Measurements from ENCODE around the gene HOXD4. TPM values are rescaled to one million over a fixed set of nuclear protein-coding genes. Genes with fewer than 3 reads are reported as not detected.

HOXD4 gene
- total RNA-seq (4.0 TPM), polyA plus RNA-seq (2.0 TPM)

DNA sequence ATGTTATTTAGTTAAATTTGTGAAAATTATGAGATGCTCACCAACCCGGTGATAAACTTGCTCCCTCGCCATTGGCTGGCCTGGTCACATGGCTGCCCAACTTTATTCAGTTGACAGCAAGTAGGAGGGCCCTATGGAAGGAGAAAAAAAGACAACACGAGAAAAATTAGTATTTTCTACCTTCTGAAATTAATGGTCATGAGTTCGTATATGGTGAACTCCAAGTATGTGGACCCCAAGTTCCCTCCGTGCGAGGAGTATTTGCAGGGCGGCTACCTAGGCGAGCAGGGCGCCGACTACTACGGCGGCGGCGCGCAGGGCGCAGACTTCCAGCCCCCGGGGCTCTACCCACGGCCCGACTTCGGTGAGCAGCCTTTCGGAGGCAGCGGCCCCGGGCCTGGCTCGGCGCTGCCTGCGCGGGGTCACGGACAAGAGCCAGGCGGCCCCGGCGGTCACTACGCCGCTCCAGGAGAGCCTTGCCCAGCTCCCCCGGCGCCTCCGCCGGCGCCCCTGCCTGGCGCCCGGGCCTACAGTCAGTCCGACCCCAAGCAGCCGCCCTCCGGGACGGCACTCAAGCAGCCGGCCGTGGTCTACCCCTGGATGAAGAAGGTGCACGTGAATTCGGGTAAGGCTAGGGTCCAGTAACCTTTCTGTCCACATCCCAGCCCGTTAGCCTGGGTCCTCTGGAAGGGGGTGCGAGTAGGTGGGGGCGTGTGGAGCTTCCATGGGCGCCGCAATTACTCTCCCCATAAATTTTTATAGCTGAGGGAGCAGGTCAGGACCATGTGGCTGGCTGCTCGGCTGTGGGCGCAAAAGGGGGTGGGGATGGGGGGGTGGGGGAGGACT lies at the start of gene HOXD4:
HOXD4 (plus strand) TSS at position 109 of the 846 bp plus-strand sequence; CDS start at position 193, 84 bp downstream.
- Histone ChIP-seq H3K36me3 (ENCODE audit: insufficient read depth) (no peaks in the 10 kb centered on the region), H3K27ac (ENCODE audit: low read depth) (no peak within 1 kb of the TSS), H3K4me3 (ENCODE audit: low read depth, low read length) (no peak within 1 kb of the TSS), H3K4me1 (ENCODE audit: insufficient read depth) (no peaks in the 10 kb centered on the region)
- DNase-seq (ENCODE audit: extremely low spot score) = no peak
- WGBS = 24% methylated on average over 55 of the region's 55 CpGs

DNA sequence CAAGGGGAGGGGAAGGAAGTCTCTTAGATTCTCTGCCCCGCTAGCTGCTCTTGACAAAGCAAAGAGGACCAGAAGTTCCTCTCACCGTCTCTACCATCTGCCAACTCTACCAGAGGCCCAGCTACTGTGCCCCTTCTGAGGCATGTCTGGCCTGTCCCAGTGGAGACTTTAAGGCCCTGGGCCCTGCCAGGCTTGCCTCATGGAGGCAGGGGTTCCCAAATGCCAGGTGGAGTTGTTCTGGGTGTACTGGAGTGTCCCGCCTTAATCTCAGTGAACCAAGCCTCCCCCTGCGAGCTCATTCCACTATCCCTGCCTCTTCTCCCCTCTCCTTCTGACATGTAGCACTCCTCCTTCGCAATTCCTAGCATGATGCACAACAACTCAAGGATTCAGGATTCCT lies 49.5 kb upstream of the HOXD4 start:
- Histone ChIP-seq H3K27ac (ENCODE audit: low read depth) (no peak overlapping the region), H3K4me1 (ENCODE audit: insufficient read depth) (peaks cover 2% of the 10 kb centered on the region)
- no peak for DNase-seq (ENCODE audit: extremely low spot score)

DNA sequence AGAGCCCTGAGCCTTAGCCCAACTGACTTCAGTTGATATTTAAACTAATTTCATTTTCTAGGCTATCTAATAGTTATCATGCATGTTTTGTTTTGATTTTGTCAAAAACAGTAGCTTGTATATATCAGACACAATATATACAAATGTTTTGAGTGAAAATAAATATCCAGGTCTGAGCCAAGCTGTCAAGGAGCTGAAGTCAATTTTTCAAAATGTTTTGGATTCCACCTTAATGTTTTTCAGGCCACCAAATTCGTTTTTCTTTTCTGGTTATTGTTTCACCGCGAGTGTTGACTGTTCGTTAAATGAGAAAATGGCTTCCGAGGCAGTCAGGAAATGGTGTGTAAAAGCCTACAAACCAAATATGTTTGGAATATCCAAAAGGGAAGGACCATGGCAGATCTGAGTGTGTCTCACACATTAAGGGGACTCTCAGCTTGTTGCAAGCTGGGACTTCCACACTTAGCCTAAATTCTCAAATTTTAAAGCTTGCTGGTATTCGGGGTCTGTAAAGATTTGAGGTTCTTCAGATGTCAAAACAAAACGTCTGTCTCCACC lies 49.0 kb upstream of the HOXD4 start:
- Histone ChIP-seq H3K4me3 (ENCODE audit: low read depth, low read length) (no peak overlapping the region), H3K36me3 (ENCODE audit: insufficient read depth) (no peaks in the 10 kb centered on the region), H3K27ac (ENCODE audit: low read depth) (no peak overlapping the region), H3K4me1 (ENCODE audit: insufficient read depth) (no peaks in the 10 kb centered on the region)
- DNase-seq (ENCODE audit: extremely low spot score) = no peak
- 77% methylated on average over 7 of the region's 7 CpGs for WGBS

More for the DNA sequence above, 49.5 kb upstream of the HOXD4 start:
- 82% methylated on average over 5 of the region's 5 CpGs for WGBS
- H3K4me3 ChIP-seq (ENCODE audit: low read depth, low read length) = no peak overlapping the region
- H3K36me3 ChIP-seq (ENCODE audit: insufficient read depth) = no peaks in the 10 kb centered on the region

DNA sequence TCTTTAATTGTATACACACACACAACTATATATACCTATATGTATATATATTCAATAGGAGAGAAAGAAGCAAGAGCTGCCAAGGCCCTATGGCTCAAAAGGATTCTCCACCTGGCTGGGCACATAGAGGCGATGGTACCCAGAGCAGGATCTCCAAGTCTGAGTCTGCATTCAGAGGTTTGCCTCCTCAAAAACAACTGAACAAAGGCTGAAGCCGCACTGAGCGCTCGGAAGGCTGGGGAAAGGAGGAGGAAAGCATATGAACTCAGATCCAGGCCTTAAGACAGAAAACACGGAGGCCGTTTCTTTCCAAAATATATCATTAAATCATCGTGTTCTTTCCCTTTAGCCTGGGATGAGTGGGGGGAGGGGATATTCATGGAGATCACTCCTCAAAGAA lies 48.2 kb upstream of the HOXD4 start:
- no peak for DNase-seq (ENCODE audit: extremely low spot score)
- WGBS = 71% methylated on average over 7 of the region's 7 CpGs
- Histone ChIP-seq H3K4me3 (ENCODE audit: low read depth, low read length) (no peak overlapping the region), H3K27ac (ENCODE audit: low read depth) (no peak overlapping the region), H3K36me3 (ENCODE audit: insufficient read depth) (no peaks in the 10 kb centered on the region), H3K4me1 (ENCODE audit: insufficient read depth) (no peaks in the 10 kb centered on the region)

DNA sequence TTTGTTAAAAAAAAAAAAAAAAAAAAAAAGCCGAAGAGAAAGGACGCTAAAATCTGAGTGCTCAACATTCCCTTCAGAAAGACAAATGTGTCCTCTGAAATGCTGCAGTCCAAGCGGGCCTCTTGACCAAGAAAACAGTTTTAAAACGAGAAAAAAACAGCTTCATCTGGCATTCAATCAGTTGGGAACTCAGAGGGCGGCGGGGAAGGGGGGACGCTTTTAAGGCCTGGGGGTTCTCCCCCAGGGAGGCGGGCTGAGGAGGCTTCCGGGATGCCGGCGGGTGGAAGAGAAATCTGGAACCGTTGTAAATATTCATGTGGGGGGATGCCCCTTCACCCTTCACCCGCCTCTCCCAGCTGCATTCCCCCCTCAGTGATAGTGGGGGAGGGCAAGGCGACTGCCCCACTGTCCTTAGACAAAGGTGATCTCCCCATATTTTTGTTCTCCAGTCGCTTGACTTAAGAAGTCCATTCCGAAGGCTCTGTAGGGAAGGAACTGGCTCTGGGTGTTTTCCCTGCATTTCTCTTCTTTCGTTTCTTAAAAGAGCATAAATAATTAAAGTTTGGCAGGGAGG lies 47.5 kb upstream of the HOXD4 start:
- Histone ChIP-seq H3K36me3 (ENCODE audit: insufficient read depth) (no peaks in the 10 kb centered on the region), H3K27ac (ENCODE audit: low read depth) (no peak overlapping the region), H3K4me1 (ENCODE audit: insufficient read depth) (no peaks in the 10 kb centered on the region), H3K4me3 (ENCODE audit: low read depth, low read length) (no peak overlapping the region)
- no peak for DNase-seq (ENCODE audit: extremely low spot score)
- WGBS = 24% methylated on average over 17 of the region's 17 CpGs

DNA sequence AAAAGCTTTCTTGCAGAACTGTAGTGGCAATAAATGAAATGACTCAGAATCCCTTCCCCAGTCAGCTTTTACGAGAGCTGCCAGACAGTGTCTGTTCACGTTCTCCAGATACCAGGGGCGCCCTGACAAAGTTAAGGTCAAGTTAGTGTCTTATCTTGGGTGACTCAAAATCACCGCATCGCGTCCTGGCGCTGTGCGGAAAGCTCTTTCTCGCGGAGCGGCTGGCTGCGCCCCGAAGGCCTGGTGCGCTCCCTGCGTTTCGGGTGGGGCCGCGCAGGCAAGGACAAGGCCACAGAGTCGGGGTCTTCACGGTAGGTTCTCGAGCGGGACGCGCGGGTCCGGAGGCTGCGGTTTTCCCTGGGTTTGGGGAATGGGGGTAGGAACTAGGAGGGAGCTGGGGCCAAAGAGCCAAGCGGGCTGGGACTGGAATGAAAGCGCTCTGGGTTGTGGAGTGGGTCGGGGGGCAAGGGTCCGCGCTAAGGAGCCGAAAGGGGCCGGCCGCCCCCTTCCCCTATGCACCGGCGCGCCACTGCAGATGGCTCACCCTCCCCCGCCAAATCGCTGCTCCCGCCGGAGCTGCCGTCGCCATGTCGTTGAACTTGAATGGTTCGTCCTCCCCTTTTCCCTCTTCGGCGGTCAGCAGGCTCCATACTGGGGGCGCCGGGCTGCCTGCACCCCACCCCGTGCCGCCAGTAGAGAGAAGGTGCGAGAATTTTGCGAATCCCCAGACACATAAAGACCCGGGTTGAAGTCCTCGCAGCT lies 46.9 kb upstream of the HOXD4 start:
- no peaks in the 10 kb centered on the region for H3K4me1 ChIP-seq (ENCODE audit: insufficient read depth)
- H3K27ac ChIP-seq (ENCODE audit: low read depth) = no peak overlapping the region
- WGBS = 3% methylated on average over 56 of the region's 56 CpGs
- DNase-seq (ENCODE audit: extremely low spot score) = no peak
- H3K4me3 ChIP-seq (ENCODE audit: low read depth, low read length) = no peak overlapping the region
- H3K36me3 ChIP-seq (ENCODE audit: insufficient read depth) = no peaks in the 10 kb centered on the region

DNA sequence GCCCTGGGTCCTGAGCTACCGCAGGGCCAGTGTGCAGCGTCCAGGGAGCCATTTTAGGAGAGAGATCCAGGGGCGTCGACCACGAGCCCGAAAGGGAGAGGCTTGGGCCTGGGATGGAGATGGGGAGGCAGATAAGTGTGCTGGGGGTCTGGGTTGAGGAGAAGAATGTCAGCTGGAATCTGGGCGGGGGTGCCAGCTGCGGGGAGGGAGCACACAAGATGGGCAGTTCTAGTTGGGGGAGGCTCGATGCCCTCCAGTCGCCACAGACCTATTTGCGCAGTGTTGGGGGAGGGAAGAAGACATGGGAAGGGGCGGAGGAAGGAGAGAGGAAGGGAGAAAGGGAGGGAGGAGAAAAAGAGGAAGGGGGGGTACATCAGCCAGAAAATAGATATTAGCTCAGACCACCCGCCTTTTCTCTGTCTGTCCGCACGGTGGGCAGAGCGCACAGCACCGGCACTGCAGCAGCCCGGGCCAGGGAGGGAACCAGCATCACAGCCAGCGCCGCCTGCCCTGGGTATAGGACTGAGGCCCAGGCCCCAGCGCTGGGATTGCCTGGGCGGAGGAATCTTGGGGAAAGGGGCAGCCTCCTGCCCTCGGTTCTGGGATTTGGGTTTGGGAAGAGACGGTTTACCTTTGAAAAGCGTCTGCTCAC lies 46.1 kb upstream of the HOXD4 start:
- Histone ChIP-seq H3K4me1 (ENCODE audit: insufficient read depth) (no peaks in the 10 kb centered on the region), H3K36me3 (ENCODE audit: insufficient read depth) (no peaks in the 10 kb centered on the region), H3K27ac (ENCODE audit: low read depth) (no peak overlapping the region), H3K4me3 (ENCODE audit: low read depth, low read length) (no peak overlapping the region)
- 31% methylated on average over 25 of the region's 25 CpGs for WGBS
- no peak for DNase-seq (ENCODE audit: extremely low spot score)

DNA sequence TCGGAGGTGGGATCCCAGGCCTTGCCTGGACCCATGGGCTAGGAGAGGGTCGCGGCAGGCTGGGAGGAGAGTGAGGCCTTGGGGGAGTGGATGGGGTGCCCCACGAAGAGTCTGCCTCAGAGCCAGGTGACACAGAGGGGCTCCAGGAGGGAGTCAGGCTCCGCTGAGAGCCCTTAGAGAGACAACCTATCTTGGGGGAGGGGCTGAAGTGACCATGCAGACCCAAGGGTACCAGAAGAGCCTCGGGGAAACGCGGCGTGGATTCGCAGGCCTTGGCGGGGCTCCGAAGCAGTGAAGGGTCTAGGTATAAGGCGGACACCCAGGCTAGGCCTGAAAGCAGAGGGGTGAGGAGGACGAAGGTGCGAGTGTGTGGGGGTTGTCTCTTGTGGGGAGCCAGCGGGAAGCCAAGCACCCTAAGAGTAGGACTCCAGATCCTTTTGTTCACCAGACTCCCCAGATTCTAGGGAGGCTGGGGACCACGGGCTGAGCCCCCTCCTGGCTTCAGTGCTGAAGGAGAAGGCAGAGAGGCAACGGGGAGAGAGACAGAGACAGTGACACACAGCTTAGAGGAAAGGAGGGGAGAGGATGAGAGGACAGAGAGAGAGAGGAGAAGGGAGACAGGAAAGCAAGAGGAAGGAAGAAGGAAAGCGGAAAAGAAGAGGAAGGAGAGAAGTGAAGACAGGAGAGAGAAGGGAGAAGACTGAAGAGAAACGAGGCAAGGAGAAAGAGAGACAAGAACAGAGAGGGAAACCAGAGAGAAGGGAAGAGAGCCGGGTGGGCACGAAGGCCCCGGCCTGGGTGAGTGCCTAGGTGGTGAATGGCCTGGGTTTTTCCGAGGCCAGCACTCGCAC lies 45.4 kb upstream of the HOXD4 start:
- H3K36me3 ChIP-seq (ENCODE audit: insufficient read depth) = no peaks in the 10 kb centered on the region
- H3K27ac ChIP-seq (ENCODE audit: low read depth) = no peak overlapping the region
- no peak overlapping the region for H3K4me3 ChIP-seq (ENCODE audit: low read depth, low read length)
- 46% methylated on average over 25 of the region's 25 CpGs for WGBS
- H3K4me1 ChIP-seq (ENCODE audit: insufficient read depth) = no peaks in the 10 kb centered on the region
- no peak for DNase-seq (ENCODE audit: extremely low spot score)

DNA sequence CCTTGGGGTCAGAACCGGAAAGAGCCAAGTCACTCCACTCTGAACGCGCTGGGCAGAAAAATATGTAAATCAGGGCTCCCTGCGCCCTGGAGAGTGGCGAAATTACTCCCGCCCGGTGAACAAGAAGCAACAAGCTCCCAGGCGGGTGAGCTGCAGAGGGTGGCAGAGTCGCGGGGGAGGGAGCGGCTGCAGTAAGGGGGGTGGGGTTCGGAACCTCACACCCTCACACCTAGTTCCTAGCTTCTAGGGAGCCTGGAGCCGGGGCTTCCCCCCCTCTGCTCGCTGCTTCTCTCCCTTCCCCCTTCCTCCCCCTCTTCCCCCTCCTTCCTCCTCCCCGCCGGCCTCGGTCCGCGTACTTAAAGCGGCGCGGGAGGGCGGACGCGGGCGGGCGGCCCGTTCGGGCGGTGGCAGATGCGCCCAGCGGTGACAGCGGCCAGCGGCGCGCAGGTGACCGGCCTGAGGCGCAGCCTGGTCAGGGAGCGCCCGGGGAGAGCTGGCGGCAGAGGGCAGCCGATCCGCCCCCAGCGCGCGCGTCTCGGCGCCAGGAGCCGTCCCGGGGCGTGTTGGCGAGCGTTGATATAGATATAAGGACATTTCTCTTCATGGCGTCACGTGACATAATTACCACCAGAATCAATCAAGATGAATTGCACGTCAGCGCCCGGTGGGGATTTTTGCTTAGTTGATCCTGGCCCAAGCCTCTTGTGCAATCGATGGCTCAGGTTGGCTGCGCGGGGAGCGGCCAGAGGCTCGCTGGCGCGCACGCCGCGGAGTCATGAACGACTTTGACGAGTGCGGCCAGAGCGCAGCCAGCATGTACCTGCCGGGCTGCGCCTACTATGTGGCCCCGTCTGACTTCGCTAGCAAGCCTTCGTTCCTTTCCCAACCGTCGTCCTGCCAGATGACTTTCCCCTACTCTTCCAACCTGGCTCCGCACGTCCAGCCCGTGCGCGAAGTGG lies 44.5 kb upstream of the HOXD4 start, which contains the start of gene HOXD11:
HOXD11 (plus strand) TSS at position 700 of the 959 bp plus-strand sequence; CDS start at position 776, 76 bp downstream.
- WGBS = 3% methylated on average over 85 of the region's 85 CpGs
- Histone ChIP-seq H3K36me3 (ENCODE audit: insufficient read depth) (no peaks in the 10 kb centered on the region), H3K4me1 (ENCODE audit: insufficient read depth) (no peaks in the 10 kb centered on the region), H3K27ac (ENCODE audit: low read depth) (no peak within 1 kb of the TSS), H3K4me3 (ENCODE audit: low read depth, low read length) (peak within 1 kb of the TSS; percentile 47)
- DNase-seq (ENCODE audit: extremely low spot score) = no peak

DNA sequence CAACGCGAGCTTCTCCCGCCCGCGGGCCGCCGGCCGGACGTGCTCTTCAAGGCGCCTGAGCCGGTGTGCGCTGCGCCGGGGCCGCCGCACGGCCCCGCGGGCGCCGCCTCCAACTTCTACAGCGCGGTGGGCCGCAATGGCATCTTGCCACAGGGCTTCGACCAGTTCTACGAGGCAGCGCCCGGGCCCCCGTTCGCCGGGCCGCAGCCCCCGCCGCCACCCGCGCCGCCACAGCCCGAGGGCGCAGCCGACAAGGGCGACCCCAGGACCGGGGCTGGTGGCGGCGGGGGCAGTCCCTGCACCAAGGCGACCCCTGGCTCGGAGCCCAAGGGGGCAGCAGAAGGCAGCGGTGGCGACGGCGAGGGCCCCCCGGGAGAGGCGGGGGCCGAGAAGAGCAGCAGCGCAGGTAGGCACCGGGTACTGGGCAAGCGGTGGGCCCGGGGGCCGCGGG lies 43.6 kb upstream of the HOXD4 start:
- H3K4me3 ChIP-seq (ENCODE audit: low read depth, low read length) = peak overlapping the region; percentile 47
- no peaks in the 10 kb centered on the region for H3K4me1 ChIP-seq (ENCODE audit: insufficient read depth)
- H3K27ac ChIP-seq (ENCODE audit: low read depth) = no peak overlapping the region
- under 1% methylated on average over 59 of the region's 59 CpGs for WGBS
- no peaks in the 10 kb centered on the region for H3K36me3 ChIP-seq (ENCODE audit: insufficient read depth)
- DNase-seq (ENCODE audit: extremely low spot score) = no peak

DNA sequence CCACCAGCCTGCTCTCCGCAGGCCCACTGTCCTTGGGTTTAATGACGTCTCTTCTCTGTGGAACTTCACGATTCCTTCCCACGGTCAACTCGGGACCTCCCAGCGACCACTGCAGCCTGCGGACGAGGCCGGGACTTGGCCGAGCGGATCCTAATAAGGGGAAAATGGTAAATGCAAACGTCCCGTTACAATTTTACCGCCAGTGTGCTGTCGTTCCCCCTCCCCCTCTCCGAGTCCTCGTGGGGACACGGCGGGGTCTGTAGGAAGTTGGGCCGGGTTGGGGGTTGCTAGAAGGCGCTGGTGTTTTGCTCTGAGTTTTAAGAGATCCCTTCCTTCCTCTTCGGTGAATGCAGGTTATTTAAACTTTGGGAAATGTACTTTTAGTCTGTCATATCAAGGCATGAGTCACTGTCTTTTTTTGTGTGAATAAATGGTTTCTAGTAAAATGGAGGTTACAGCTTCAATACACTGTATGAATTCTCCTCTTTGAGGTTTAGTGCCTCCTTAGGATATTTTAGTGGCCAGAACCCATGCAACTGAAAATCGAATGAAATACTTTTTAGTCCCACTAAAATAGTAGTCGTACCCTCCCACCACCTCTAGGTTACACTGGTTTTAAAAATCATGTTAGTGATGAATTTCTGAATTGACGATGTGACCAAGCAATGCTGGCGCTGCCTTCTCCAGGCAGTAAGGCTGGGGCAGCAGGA lies 42.0 kb upstream of the HOXD4 start:
- 60% methylated on average over 26 of the region's 26 CpGs for WGBS
- Histone ChIP-seq H3K27ac (ENCODE audit: low read depth) (no peak overlapping the region), H3K36me3 (ENCODE audit: insufficient read depth) (no peaks in the 10 kb centered on the region), H3K4me3 (ENCODE audit: low read depth, low read length) (no peak overlapping the region), H3K4me1 (ENCODE audit: insufficient read depth) (no peaks in the 10 kb centered on the region)
- DNase-seq (ENCODE audit: extremely low spot score) = no peak
